ENCODE measurements around the gene KCNE4.

The KCNE4 gene

GRCh38 chr2:223040527-223040926 lies 11.5 kb upstream of the KCNE4 start:
- H3K4me3 ChIP-seq (replicated peaks; ENCODE audit: low read depth, low read length), result no peak overlapping the region
- no peak for TF ChIP-seq CTCF (IDR thresholded peaks at IDR 0.05; ENCODE audit: low read depth, low read length, missing control alignments)

GRCh38 chr2:223041527-223042109 lies 10.4 kb upstream of the KCNE4 start:
- DNase-seq (ENCODE audit: extremely low read depth, low read depth), result peak; percentile 83
- no peak overlapping the region for H3K4me3 ChIP-seq (replicated peaks; ENCODE audit: low read depth, low read length)
- no peak for TF ChIP-seq CTCF (IDR thresholded peaks at IDR 0.05; ENCODE audit: low read depth, low read length, missing control alignments)

More at GRCh38 chr2:223040527-223040926, 11.5 kb upstream of the KCNE4 start:
- DNase-seq (ENCODE audit: extremely low read depth, low read depth), result no peak

GRCh38 chr2:223042284-223042683 lies 9.7 kb upstream of the KCNE4 start:
- no peak for TF ChIP-seq CTCF (IDR thresholded peaks at IDR 0.05; ENCODE audit: low read depth, low read length, missing control alignments)
- DNase-seq (ENCODE audit: extremely low read depth, low read depth), result no peak
- H3K4me3 ChIP-seq (replicated peaks; ENCODE audit: low read depth, low read length), result no peak overlapping the region

GRCh38 chr2:223042704-223043118 lies 9.3 kb upstream of the KCNE4 start:
- TF ChIP-seq CTCF (IDR thresholded peaks at IDR 0.05; ENCODE audit: low read depth, low read length, missing control alignments), result no peak
- no peak for DNase-seq (ENCODE audit: extremely low read depth, low read depth)
- H3K4me3 ChIP-seq (replicated peaks; ENCODE audit: low read depth, low read length), result no peak overlapping the region

GRCh38 chr2:223043164-223043941 lies 8.6 kb upstream of the KCNE4 start:
- no peak for TF ChIP-seq CTCF (IDR thresholded peaks at IDR 0.05; ENCODE audit: low read depth, low read length, missing control alignments)
- no peak for DNase-seq (ENCODE audit: extremely low read depth, low read depth)
- no peak overlapping the region for H3K4me3 ChIP-seq (replicated peaks; ENCODE audit: low read depth, low read length)

GRCh38 chr2:223044092-223044836 lies 7.7 kb upstream of the KCNE4 start:
- no peak overlapping the region for H3K4me3 ChIP-seq (replicated peaks; ENCODE audit: low read depth, low read length)

More at GRCh38 chr2:223044092-223044836, 7.7 kb upstream of the KCNE4 start:
- DNase-seq (ENCODE audit: extremely low read depth, low read depth), result no peak
- no peak for TF ChIP-seq CTCF (IDR thresholded peaks at IDR 0.05; ENCODE audit: low read depth, low read length, missing control alignments)
